G401 (cell line): ENCODE data around the gene UBTFL1. TPM values are rescaled to one million over a fixed set of nuclear protein-coding genes. Genes with fewer than 3 reads are reported as not detected.

ENCODE experiments used
- total RNA-seq: library from RNA; depleted of rRNA; stranded (reverse); fragments of >200 nt; shearing (Covaris generic); gene quantifications from 2 replicates; pipeline ENCODE4 v1.2.3, GENCODE V29; 2014; rRNA removed

Gene UBTFL1
- total RNA-seq, 1 experiment from 2014 or later: not detected

Other genes with a start within 250 kb of the UBTFL1 start
- 1.6 and 3.4 TPM in 2 replicates for gene TRIM64B, start 207.5 kb upstream of the UBTFL1 start, total RNA-seq
- gene TRIM49D1, start 163.7 kb upstream of the UBTFL1 start, total RNA-seq: 0.71 TPM in 1 of 2 replicates, not detected in the other
- gene TRIM49D2, start 161.9 kb upstream of the UBTFL1 start, total RNA-seq: 1.6 and 2.3 TPM in 2 replicates
- gene TRIM64, start 119.9 kb upstream of the UBTFL1 start, total RNA-seq: 0.55 TPM in 1 of 2 replicates, not detected in the other
- gene TRIM49C, start 54.8 kb upstream of the UBTFL1 start, total RNA-seq: 0.20 and 2.2 TPM in 2 replicates
- gene NAALAD2, start 48.7 kb downstream of the UBTFL1 start, total RNA-seq: not detected in 2 replicates
- 48.9 and 91.7 TPM in 2 replicates for gene CHORDC1, start 137.1 kb downstream of the UBTFL1 start, total RNA-seq